ENCODE measurements around the gene SERINC2.

SERINC2 gene

GRCh38 chr1:31442648-31442994 is 29.6 kb downstream of the SERINC2 start:
- TF ChIP-seq GATA2 (IDR thresholded peaks at IDR 0.05; ENCODE audit: low read depth, low read length) (no peak), GATA3 (IDR thresholded peaks at IDR 0.05; ENCODE audit: low read depth, low read length) (no peak)

GRCh38 chr1:31443673-31444072 is 30.7 kb downstream of the SERINC2 start:
- no peak for TF ChIP-seq GATA3 (IDR thresholded peaks at IDR 0.05; ENCODE audit: low read depth, low read length)
- TF ChIP-seq GATA2 (IDR thresholded peaks at IDR 0.05; ENCODE audit: low read depth, low read length): no peak

- TF ChIP-seq GATA2 (IDR thresholded peaks at IDR 0.05; ENCODE audit: low read depth, low read length) (no peak), GATA3 (IDR thresholded peaks at IDR 0.05; ENCODE audit: low read depth, low read length) (no peak)
Observed at GRCh38 chr1:31444725-31445448, 31.9 kb downstream of the SERINC2 start.

GRCh38 chr1:31445951-31446350 is 32.9 kb downstream of the SERINC2 start:
- TF ChIP-seq GATA3 (IDR thresholded peaks at IDR 0.05; ENCODE audit: low read depth, low read length): no peak
- no peak for TF ChIP-seq GATA2 (IDR thresholded peaks at IDR 0.05; ENCODE audit: low read depth, low read length)

- TF ChIP-seq GATA3 (IDR thresholded peaks at IDR 0.05; ENCODE audit: low read depth, low read length) (no peak), GATA2 (IDR thresholded peaks at IDR 0.05; ENCODE audit: low read depth, low read length) (no peak)
Observed at GRCh38 chr1:31447210-31447609, 34.2 kb downstream of the SERINC2 start.

- TF ChIP-seq GATA3 (IDR thresholded peaks at IDR 0.05; ENCODE audit: low read depth, low read length): no peak
- TF ChIP-seq GATA2 (IDR thresholded peaks at IDR 0.05; ENCODE audit: low read depth, low read length): no peak
Observed at GRCh38 chr1:31453384-31454079, 40.5 kb downstream of the SERINC2 start.

GRCh38 chr1:31458287-31458896 is 45.4 kb downstream of the SERINC2 start:
- no peak for TF ChIP-seq GATA3 (IDR thresholded peaks at IDR 0.05; ENCODE audit: low read depth, low read length)
- no peak for TF ChIP-seq GATA2 (IDR thresholded peaks at IDR 0.05; ENCODE audit: low read depth, low read length)

GRCh38 chr1:31460027-31460426 is 47.0 kb downstream of the SERINC2 start:
- TF ChIP-seq GATA2 (IDR thresholded peaks at IDR 0.05; ENCODE audit: low read depth, low read length) (no peak), GATA3 (IDR thresholded peaks at IDR 0.05; ENCODE audit: low read depth, low read length) (no peak)

- TF ChIP-seq GATA3 (IDR thresholded peaks at IDR 0.05; ENCODE audit: low read depth, low read length): no peak
- TF ChIP-seq GATA2 (IDR thresholded peaks at IDR 0.05; ENCODE audit: low read depth, low read length): no peak
Observed at GRCh38 chr1:31467005-31467674, 54.1 kb downstream of the SERINC2 start.

GRCh38 chr1:31470794-31471315 is 57.8 kb downstream of the SERINC2 start:
- TF ChIP-seq GATA2 (IDR thresholded peaks at IDR 0.05; ENCODE audit: low read depth, low read length) (no peak), GATA3 (IDR thresholded peaks at IDR 0.05; ENCODE audit: low read depth, low read length) (no peak)

GRCh38 chr1:31476891-31477846 is 64.2 kb downstream of the SERINC2 start:
- TF ChIP-seq GATA3 (IDR thresholded peaks at IDR 0.05; ENCODE audit: low read depth, low read length): peak; percentile 77
- peak; percentile 79 for TF ChIP-seq GATA2 (IDR thresholded peaks at IDR 0.05; ENCODE audit: low read depth, low read length)

GRCh38 chr1:31478167-31478566 is 65.2 kb downstream of the SERINC2 start:
- TF ChIP-seq GATA2 (IDR thresholded peaks at IDR 0.05; ENCODE audit: low read depth, low read length): no peak
- TF ChIP-seq GATA3 (IDR thresholded peaks at IDR 0.05; ENCODE audit: low read depth, low read length): no peak

- TF ChIP-seq GATA3 (IDR thresholded peaks at IDR 0.05; ENCODE audit: low read depth, low read length): no peak
- TF ChIP-seq GATA2 (IDR thresholded peaks at IDR 0.05; ENCODE audit: low read depth, low read length): no peak
Observed at GRCh38 chr1:31479811-31480210, 66.8 kb downstream of the SERINC2 start.
